Measurements from ENCODE around the gene IGF1.

Gene IGF1

GRCh38 chr12:102436867-102437266, 43.5 kb downstream of the IGF1 start:
- H3K27ac ChIP-seq = no peak overlapping the region
- no peak for TF ChIP-seq CTCF (conservative IDR thresholded peaks at IDR 0.05)

- no peak overlapping the region for H3K27ac ChIP-seq
- TF ChIP-seq CTCF (conservative IDR thresholded peaks at IDR 0.05) = no peak
These were observed 44.4 kb downstream of the IGF1 start for GRCh38 chr12:102435827-102436436.

- TF ChIP-seq CTCF (conservative IDR thresholded peaks at IDR 0.05) = no peak
- H3K27ac ChIP-seq = no peak overlapping the region
These were observed 47.1 kb downstream of the IGF1 start for GRCh38 chr12:102433304-102433703.

GRCh38 chr12:102430661-102431060, 49.7 kb downstream of the IGF1 start:
- no peak for TF ChIP-seq CTCF (conservative IDR thresholded peaks at IDR 0.05)
- no peak overlapping the region for H3K27ac ChIP-seq

- no peak for TF ChIP-seq CTCF (conservative IDR thresholded peaks at IDR 0.05)
- H3K27ac ChIP-seq = no peak overlapping the region
These were observed 50.9 kb downstream of the IGF1 start for GRCh38 chr12:102429211-102430154.

- H3K27ac ChIP-seq = no peak overlapping the region
- TF ChIP-seq CTCF (conservative IDR thresholded peaks at IDR 0.05) = no peak
These were observed 52.8 kb downstream of the IGF1 start for GRCh38 chr12:102427543-102427941.
